Measurements from ENCODE around the gene STK32A.

DNA sequence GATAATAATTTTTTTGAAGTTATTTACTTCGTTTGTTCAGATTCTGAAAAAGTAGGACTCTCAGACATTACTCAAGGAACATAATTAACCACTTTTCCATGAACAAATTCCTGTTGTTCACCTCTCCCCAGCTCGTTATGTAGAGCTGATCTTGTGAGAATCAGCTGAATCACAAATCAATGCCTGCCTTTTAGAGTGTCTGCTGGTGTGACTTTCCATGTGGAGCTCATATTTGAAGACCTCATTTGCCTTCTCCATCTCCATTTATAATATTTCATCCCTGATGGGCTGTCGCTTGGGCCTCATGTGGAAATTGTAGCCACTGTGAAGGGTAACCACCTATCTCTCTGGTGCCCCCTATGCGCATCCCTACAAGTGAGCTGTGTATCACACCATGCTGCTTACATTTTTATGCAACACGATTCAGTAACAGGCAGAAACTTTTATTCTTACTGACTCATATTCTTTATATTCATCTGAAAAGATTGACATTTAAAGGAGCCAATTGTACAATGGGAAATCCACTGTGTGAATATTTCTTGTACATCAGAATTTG lies 111.3 kb downstream of the STK32A start:
- TF ChIP-seq SP1 (IDR thresholded peaks at IDR 0.05) = no peak
- TF ChIP-seq, protein P1, sequence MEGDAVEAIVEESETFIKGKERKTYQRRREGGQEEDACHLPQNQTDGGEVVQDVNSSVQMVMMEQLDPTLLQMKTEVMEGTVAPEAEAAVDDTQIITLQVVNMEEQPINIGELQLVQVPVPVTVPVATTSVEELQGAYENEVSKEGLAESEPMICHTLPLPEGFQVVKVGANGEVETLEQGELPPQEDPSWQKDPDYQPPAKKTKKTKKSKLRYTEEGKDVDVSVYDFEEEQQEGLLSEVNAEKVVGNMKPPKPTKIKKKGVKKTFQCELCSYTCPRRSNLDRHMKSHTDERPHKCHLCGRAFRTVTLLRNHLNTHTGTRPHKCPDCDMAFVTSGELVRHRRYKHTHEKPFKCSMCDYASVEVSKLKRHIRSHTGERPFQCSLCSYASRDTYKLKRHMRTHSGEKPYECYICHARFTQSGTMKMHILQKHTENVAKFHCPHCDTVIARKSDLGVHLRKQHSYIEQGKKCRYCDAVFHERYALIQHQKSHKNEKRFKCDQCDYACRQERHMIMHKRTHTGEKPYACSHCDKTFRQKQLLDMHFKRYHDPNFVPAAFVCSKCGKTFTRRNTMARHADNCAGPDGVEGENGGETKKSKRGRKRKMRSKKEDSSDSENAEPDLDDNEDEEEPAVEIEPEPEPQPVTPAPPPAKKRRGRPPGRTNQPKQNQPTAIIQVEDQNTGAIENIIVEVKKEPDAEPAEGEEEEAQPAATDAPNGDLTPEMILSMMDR (IDR thresholded peaks at IDR 0.05; ENCODE audit: low read depth, low read length, missing input control) = no peak
- TF ChIP-seq, protein P2, sequence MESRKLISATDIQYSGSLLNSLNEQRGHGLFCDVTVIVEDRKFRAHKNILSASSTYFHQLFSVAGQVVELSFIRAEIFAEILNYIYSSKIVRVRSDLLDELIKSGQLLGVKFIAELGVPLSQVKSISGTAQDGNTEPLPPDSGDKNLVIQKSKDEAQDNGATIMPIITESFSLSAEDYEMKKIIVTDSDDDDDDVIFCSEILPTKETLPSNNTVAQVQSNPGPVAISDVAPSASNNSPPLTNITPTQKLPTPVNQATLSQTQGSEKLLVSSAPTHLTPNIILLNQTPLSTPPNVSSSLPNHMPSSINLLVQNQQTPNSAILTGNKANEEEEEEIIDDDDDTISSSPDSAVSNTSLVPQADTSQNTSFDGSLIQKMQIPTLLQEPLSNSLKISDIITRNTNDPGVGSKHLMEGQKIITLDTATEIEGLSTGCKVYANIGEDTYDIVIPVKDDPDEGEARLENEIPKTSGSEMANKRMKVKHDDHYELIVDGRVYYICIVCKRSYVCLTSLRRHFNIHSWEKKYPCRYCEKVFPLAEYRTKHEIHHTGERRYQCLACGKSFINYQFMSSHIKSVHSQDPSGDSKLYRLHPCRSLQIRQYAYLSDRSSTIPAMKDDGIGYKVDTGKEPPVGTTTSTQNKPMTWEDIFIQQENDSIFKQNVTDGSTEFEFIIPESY (IDR thresholded peaks at IDR 0.05) = no peak
- TF ChIP-seq TAF1 (conservative IDR thresholded peaks at IDR 0.05) = no peak
- TF ChIP-seq, protein P3, sequence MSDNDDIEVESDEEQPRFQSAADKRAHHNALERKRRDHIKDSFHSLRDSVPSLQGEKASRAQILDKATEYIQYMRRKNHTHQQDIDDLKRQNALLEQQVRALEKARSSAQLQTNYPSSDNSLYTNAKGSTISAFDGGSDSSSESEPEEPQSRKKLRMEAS (IDR thresholded peaks at IDR 0.05) = no peak
- TF ChIP-seq, protein P4, sequence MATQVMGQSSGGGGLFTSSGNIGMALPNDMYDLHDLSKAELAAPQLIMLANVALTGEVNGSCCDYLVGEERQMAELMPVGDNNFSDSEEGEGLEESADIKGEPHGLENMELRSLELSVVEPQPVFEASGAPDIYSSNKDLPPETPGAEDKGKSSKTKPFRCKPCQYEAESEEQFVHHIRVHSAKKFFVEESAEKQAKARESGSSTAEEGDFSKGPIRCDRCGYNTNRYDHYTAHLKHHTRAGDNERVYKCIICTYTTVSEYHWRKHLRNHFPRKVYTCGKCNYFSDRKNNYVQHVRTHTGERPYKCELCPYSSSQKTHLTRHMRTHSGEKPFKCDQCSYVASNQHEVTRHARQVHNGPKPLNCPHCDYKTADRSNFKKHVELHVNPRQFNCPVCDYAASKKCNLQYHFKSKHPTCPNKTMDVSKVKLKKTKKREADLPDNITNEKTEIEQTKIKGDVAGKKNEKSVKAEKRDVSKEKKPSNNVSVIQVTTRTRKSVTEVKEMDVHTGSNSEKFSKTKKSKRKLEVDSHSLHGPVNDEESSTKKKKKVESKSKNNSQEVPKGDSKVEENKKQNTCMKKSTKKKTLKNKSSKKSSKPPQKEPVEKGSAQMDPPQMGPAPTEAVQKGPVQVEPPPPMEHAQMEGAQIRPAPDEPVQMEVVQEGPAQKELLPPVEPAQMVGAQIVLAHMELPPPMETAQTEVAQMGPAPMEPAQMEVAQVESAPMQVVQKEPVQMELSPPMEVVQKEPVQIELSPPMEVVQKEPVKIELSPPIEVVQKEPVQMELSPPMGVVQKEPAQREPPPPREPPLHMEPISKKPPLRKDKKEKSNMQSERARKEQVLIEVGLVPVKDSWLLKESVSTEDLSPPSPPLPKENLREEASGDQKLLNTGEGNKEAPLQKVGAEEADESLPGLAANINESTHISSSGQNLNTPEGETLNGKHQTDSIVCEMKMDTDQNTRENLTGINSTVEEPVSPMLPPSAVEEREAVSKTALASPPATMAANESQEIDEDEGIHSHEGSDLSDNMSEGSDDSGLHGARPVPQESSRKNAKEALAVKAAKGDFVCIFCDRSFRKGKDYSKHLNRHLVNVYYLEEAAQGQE (IDR thresholded peaks at IDR 0.05) = no peak
- TF ChIP-seq, protein P5, sequence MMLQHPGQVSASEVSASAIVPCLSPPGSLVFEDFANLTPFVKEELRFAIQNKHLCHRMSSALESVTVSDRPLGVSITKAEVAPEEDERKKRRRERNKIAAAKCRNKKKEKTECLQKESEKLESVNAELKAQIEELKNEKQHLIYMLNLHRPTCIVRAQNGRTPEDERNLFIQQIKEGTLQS (IDR thresholded peaks at IDR 0.05) = no peak
- no peak for TF ChIP-seq RAD21 (IDR thresholded peaks at IDR 0.05)
- no peak for TF ChIP-seq FOXA1 (IDR thresholded peaks at IDR 0.05)
- TF ChIP-seq RXRA (IDR thresholded peaks at IDR 0.05) = no peak
- no peak for TF ChIP-seq HNF4G (IDR thresholded peaks at IDR 0.05)
- no peak for TF ChIP-seq GABPA (IDR thresholded peaks at IDR 0.05 in 1 of 2, conservative IDR thresholded peaks at IDR 0.05 in 1 of 2)
- TF ChIP-seq JUND (IDR thresholded peaks at IDR 0.05) = no peak

Measured in liver (tissue), 3 donors.